Germinal center (tissue), 1 donor: ENCODE measurements around the gene PDCD1LG2.
"Not testable (repeated sequence)": the region's sequence is repeated elsewhere in the genome, so short reads cannot be mapped to it uniquely, and the experiment has no call there.

Source experiments
- DNase-seq: peaks from one replicate; pipeline ENCODE4 v3.0.0; 2012; ENCODE audit warnings: mixed read lengths, low spot score

The PDCD1LG2 gene

DNA sequence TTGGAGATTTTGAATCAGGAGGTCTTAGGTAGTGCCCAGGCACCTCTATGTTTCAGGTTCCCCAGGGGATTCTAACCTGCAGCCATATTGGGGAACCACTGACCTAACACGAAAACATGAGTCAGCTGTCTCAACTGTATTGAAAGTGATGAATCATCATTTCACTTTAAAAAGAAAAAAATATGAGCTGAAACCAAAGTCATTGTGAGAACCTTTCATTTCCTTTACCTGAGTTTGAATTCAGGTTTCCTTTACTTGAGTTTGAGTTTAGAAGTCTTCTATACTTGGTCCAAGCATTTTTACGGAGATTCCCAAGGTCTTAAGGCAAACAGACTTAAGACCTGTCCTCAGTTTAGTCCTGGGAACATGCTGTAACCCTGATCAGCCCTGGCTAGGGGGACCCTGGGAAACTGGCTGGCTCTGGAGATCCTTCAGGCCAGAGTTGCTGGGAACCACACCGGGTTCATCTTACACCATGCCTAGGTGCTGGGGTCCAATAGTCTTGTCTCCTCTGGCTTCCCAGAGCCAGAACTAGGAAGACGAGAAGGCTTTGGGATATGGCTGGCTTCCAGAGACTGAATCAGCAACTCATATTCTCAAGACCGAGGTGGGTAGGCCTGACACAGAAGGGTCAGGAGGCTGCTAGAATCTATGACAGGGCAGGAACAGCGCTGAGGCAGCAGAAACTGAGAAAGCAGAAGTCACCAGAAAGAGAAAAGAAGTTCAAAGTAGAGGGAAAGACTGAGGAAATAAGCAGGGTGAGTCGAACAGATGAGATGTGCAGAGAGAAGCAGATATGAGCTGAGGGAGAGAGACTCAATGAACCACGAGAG lies 16.4 kb upstream of the PDCD1LG2 start:
- no peak for DNase-seq

DNA sequence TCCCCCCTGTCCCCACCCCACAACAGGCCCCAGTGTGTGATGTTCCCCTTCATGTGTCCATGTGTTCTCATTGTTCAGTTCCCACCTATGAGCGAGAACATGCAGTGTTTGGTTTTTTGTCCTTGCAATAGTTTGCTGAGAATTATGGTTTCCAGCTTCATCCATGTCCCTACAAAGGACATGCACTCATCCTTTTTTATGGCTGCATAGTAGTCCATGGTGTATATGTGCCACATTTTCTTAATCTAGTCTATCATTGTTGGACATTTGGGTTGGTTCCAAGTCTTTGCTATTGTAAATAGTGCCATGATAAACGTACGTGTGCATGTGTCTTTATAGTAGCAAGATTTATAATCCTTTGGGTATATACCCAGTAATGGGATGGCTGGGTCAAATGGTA lies 15.6 kb upstream of the PDCD1LG2 start:
- DNase-seq: not testable (repeated sequence)

DNA sequence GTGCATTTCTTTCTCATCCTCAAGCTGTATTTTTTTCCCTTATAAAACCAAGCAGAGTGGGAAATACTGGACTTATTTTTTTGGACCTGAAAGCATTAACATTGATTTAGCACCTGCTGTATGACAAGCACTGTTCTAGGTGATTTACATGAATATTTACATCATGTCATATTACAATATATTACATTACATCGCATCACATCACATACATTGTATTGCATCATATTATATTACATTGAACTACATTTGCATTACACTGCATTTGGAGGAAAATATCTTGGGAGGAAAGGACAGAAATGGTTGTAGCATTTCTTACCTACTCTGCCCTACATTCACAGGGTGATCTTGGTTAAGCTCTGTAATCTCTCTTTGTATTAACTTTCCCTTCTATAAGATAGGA lies 11.2 kb upstream of the PDCD1LG2 start:
- no peak for DNase-seq

DNA sequence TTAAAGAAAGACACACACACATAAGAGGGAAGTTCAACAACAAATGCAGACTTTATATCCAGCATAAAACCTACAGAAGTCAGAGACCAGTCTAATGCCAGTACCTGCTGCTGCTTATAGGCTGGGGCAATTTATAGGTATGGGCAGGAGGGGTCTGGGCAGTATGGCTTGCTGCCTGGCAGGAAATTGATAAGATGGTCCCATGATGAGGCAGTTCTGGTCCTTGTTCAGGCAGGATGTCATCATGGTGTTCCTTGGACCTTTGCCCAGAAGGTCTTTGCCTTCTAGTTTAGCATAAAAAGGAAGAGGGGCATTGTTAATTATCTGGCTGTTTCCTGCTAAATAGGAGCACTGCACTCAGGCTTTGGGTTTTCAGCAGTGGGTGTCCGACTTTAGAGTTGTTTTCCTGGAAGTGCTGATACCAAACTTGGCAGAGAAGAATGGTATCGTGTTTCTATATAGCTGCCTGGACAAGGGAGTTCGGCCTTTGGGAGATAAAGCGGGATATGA lies 10.4 kb upstream of the PDCD1LG2 start:
- DNase-seq: no peak

DNA sequence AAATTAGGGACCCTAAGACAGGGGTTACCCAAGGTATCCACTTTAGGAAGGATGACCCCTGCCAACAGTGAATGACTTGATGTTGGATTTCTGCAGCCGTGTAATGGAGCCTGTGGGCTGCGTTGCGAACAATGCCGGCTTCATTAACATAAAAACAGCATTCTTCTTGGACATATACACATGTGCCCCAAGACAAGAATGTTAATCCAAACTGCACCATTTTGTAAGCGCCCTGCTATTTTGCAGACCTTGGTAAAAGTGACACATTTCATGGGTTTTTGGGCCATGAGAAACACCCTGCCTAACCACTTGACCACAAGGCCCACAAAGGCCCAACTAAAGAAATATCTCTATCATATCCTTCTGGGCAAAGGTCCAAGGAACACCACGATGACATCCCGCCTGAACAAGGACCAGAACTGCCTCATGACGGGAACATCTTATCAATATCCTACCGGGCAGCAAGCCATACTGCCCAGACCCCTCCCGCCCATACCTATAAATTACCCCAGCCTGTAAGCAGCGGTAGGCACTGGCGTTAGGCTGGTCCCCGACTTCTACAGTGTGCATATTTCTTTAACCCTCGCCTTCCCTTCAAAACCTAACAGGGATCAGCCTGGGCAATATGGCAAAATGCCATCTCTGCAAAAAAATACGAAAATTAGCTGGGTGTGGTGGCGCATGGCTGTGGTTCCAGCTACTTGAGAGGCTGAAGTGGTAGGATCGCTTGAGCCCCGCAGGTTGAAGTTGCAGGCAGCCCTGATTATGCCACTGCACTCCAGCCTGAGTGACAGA lies 9.7 kb upstream of the PDCD1LG2 start:
- DNase-seq: no peak

DNA sequence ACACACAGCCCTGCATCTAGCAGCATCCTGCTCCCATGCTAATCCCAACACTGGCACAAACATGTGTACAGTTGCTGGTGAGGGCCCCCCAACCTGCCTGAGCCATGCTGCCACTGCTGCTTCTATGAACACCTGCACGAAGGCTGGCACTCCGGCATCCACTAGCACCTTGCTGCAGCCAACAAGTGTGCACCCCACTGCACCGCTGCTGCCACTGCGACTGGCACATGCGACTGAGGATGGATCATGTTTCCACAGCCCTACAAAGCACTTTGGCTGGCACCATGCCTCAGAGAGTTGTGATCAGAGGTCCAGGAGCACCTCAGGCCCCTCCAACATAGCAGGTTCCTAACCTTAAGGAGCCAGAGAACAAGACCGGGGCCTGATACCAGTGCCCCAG lies 7.8 kb upstream of the PDCD1LG2 start:
- DNase-seq: no peak

DNA sequence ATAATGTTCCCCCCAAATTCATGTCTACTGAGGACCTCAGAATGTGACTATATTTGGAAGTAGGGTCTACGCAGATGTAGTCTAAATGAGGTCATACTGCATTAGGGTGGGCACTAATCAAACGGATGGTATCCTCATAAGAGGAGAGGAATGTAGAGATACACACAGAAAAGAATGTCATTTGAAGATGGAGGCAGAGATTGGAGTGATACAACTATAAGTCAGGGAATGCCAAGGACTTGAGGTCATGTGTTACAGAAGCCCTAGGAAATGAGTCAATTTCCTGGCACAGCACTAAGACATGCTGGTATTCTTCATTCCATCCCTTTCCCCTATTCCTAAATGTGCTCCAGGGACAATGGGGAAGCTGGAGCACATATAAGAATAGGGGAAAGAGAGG lies 758 bp upstream of the PDCD1LG2 start:
- DNase-seq: no peak

DNA sequence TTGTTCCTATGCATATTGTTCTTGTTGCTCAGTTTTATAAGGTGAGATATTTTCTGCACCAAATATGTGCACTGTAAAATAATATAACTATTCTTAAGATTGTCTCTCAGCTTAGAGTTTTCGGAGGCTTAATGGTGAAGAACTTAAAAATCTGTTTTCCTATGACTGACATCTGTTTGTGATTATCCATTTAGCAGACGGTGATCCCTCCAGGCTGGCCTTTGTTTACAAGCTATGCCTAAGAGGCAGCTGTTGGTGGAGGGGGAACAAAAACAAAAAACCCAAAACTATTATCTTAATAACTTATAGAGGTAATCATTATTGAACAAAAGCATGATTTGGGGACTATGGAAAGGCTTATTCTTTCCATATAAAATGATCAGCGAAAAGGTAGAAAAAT lies 658 bp downstream of the PDCD1LG2 start:
- no peak for DNase-seq

DNA sequence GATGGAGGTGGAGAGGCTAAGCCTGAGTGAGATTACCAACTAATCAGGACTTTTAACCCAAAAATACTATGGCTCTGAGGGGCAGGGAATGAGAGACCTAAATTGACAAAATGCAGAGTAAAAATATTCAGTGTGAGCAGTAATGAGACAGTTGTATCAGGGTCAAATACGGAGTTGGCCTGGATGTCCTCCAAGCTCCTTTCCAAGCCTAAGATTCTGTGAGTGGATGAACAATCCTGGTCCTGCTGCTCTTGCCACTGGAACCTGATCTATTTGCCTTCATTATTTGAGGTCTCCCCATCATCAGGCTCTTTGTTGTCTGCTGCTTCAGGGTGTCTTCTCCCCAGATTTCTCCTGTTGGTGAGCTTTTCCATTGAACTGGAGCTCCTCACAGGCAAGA lies 1.1 kb downstream of the PDCD1LG2 start:
- DNase-seq: no peak

DNA sequence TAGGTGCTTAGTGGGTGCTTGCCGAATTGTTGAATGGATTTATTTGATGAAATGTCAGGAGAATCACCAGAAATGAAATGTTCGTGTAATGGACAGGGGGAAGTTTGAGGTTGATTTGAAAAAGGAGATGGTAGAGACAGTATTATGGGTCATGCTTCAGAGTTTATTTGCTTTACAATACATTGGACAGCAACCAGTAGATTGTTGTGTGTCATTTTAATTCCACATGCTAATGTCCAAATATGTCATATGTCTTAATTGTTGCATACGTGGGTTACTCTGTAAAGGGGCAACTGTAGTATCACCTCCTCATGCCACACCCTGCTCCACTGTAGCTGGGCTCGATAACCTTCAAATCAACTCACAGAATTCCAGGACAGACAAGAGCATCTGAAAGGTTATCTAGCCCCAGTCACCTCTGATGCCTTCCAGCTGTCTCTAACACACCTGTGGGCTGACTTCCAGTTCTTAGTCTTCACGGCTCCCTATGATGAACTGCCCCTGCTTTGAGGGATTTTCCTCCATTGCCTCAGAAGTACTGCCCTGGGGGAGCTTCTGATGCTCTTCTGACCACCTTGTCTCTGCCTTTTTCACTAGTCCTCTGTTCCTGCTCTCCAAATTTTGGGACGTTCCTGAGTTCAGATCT lies 1.7 kb downstream of the PDCD1LG2 start:
- DNase-seq: no peak

DNA sequence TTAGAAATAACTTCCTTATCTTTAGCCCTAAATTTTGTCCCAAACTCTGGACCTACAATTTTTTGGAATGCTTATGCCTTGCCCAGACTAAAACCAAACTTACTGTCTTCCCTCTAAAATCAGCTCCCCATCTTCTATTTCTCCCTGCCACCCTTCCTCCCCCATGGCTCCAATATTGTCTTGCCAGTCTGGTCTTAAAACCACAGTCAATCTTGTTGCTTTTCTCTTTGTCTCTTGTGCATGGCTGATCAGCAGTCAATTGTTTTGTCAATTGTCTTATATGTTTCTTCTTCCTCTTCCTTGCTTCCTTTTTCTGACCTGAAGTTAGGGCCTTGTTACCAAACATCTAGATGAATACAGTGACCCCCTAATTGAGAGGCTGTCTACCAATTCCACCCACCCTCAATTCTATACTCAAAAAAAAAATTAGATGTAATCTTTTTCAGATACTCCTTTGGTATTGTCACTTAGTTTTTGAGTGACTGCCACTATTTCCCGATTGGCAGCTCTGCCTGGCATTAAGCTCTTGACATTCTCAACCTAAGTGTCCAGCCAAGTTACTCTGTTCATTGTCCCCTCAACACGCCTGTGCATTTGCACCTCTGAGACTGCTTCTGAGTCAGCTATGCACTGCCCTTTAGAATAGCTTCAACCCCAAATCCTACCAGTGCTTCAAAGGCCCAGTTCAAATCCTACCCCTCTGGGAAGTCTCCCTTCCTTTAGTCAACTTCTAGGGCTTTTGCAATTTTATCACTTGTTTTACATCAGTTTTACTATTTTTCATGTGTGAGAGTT lies 2.5 kb downstream of the PDCD1LG2 start:
- DNase-seq: no peak

DNA sequence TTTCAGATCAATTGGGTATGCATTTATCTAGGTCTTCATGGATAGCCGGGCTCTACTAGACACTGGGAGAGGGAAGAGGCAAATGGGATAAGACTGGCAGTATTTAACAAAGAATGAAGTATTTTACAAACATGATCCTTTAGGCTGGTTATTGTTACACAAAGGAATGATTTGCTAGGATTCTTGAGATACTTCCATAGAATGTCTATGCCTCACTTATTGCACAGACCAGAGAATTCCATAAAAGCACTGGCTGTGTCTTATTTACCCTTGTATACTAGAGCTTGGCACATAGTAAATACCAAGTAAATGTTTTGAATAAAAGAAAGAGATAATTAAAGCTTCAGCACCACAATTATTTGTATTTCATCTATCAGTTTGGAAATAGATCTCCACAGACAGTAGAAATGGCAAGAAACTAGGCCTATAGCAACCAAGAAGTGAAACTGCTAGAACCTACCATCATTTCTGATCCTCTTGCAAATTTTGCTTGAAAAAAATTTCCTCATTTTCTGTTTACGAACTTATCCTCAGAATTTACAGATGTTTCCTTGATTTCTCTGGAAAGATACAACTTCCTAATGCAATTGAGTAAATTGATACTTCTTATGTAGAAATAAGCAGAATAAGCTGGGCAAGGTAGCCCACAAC lies 3.8 kb downstream of the PDCD1LG2 start:
- DNase-seq: no peak

DNA sequence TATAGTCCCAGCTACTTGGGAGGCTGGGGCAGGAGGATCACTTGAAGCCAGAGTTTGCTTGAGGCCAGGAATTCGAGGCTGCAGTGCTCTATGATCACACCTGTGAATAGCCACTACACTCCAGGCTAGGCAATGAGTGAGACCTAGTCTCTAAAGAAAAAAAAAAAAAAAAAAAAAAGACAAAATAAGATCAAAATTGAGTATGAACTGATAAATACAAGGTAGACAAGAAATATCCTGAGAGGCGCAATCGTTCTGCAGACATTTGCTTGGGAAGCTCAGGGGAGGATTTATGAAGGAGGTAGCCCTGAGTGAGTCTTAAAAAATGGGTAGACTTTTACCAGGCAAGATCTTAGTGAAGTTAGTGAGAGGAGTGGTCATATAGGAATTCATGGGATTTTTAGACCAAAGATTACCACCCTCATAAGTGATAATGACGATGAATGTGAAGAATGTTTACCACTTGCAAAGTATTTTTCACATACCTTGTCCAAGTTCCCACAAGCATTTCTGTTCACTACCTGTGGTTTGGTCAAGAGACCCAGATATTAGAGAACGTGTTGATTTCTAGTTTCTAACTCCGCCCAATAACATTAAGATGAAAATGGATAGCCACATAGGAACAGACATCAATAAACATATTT lies 4.4 kb downstream of the PDCD1LG2 start:
- DNase-seq: no peak

DNA sequence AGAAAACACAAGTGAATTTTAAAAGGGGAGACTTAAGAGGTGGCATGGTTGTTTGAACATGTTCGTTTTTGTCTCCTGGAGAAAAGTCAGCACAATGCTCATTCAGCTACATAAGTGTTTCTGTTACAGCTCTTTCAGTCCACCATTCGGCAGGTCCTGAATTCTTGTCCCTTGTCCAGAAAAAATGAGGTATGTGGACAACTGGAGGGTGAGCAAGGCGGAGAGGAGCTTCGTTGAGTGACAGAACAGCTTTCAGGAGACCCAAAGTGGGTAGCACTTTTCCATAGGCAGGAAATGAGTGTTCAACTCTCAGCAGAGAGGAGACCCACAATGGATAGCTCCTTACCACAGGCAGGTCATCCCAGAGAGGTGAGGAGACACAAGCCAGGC lies 4.9 kb downstream of the PDCD1LG2 start:
- DNase-seq: no peak

DNA sequence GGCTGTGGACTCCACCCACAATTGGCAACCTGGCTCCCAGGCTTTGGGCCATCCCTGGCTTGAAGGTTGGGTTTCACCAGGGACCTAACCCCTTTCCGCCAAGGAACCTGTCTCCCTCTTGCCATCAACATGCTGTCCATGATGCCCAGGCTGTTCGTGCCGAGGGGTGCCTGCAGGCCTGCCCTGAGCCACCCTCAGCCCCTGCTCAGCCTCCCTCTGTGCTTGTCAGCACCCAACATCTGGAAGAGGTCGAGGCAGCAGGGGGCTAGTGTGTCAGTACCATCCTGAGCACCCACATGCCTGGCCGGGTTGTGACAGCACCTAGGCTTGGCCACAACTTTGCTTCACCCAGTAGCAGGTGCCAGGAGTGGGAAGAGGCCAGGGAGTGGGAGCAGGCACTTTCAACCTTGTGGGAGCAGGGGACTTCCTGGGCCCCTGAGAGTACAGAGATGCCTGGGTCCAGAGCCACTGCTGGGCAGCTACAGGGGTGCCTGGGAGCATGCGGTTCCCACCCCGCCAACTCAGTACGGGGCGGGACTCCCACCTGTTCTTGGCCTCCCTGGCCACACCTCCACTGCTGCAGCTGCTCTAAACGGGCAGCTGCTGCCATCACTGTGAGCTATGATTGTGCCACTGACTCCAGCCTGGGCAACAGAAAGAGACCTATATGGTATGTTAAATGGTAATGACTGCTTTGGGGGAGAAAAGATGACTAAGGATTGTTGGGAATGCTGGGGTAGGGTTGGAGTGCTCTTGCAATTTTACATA lies 6.3 kb downstream of the PDCD1LG2 start:
- DNase-seq: no peak

DNA sequence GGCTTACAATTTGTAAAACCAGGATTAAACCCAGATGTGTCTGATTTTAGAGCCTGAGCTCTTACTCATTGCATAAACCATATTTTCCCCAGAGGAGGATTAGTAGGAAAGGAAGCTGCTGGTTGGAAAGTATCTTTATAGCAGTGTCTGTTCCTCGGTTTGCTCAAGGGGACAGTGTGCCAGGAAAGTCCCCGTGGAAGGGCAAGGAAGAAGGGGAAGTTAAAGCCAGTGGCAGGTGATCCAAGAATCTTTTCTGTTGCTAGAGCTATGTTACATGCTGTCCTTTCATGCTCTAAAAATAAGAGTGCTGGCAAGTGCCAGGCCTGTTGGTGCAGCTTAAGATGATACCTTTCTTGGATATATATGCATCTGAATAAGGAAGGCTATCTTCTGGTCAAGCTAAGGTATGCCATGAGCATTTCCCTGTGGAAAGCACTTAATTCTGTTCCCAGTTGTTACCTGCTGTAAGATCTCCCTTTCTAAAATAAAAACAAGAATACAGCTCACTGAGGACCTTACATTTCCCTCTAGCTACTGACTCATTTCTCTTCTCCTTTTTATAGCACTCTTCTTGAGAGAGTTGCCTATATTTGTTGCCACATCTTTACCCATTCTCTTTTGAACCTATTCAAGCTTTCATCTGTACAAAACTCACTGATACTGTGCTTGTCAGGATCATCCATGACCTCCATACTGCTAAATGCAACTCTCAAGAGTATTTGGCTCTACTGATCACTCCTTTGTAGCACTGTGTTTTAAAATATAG lies 8.0 kb downstream of the PDCD1LG2 start:
- DNase-seq: no peak

DNA sequence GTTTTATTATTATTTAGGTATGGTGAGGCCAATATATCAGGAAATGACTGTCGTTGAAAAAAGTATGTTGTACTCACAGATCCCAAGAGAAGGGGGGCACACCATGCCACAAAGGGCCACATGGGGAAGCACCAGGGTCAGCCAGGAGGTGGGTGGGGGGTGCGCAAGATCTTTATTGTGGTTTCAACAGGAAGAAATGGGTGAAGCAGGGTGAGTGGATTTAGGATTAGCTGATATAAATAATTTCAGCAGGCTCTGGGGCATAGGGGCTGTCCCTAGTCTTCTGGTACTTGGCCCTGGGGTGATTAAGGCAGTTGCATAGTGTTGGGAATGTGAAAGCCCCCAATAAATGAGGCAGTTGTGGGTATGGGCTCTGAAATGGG lies 8.6 kb downstream of the PDCD1LG2 start:
- no peak for DNase-seq

DNA sequence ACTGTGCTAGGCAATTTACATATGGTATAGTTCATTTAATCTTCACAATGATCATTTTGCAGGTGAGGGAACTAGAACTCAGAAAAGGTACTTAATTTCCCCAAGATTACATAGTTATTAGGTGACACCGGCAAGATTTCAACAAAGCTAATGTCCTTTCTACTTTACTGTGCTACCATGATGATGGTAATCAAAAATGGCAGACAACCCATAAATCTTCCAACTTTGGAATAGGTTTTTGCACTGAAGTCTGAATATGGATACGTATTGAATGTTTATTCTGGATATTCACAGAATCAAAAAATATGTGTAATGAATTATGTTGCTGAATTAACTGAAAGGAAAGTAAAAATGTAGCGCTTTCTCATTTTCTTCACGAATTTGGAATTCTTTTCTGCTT lies 13.8 kb downstream of the PDCD1LG2 start:
- DNase-seq: no peak

DNA sequence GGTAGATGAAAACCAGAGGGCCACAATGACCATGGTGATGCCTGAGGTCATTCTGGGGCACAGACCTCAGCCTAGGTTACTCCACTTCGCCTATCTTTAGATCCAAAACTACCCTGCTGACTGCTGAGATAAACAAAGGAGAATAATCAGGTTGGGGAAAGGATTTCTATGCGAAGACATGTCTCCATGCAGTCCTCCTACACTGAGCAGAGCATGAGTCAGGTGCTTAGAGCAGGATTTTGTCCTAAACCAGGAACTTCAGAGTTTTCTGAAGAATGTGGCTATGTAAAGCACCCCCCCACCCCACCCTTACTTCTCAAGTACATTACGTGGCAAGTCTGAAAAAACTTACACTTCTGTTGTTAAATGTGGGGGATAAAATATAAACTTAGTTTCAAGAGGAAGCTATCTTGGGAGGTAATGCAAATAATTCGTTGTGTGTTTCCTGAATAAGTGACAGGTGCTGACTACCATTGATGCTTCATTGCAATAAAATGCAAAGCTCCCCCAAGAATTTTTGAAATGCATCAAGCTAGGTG lies 19.4 kb downstream of the PDCD1LG2 start:
- DNase-seq: peak; percentile 59
